Stimulated activated naive CD8-positive, alpha-beta T cell treated with anti-CD3 and anti-CD28 coated beads, Interleukin-15, Interleukin-2, amounts not matched to agents 100 U/mL and 50 U/mL, for 24 hours (primary cell): ENCODE results near the gene TRAK2.

Experiments
- ATAC-seq: fragments of 150-1000 bp; cut with Tn5 transposase; one replicate; pipeline ENCODE4 v1.10.0; 2021
- DNase-seq: peaks from one replicate; pipeline ENCODE4 v3.0.0; 2021

The TRAK2 gene

GRCh38 chr2:201358684-201359083 is 92.6 kb downstream of the TRAK2 start:
- peak; percentile 91 for ATAC-seq
- DNase-seq = peak; percentile 51

- no peak for DNase-seq
- ATAC-seq = no peak
Measured at GRCh38 chr2:201357221-201357620, 94.0 kb downstream of the TRAK2 start, which contains the start of gene FLACC1. Gene FLACC1 (minus strand): TSS chr2:201357345. CDS start chr2:201351404, 5,941 bp downstream.

GRCh38 chr2:201353116-201353515 is 98.1 kb downstream of the TRAK2 start:
- no peak for DNase-seq
- ATAC-seq = no peak

- DNase-seq (no peak), ATAC-seq (no peak)
Measured at GRCh38 chr2:201350879-201351278, 100.4 kb downstream of the TRAK2 start.

GRCh38 chr2:201349601-201350000 is 101.7 kb downstream of the TRAK2 start:
- ATAC-seq (no peak), DNase-seq (no peak)

GRCh38 chr2:201348758-201349157 is 102.5 kb downstream of the TRAK2 start:
- ATAC-seq (no peak), DNase-seq (no peak)

GRCh38 chr2:201347138-201347537 is 104.1 kb downstream of the TRAK2 start:
- ATAC-seq = no peak

GRCh38 chr2:201345625-201346213 is 105.5 kb downstream of the TRAK2 start:
- DNase-seq (no peak), ATAC-seq (no peak)

More at GRCh38 chr2:201347138-201347537, 104.1 kb downstream of the TRAK2 start:
- no peak for DNase-seq

- no peak for ATAC-seq
- no peak for DNase-seq
Measured at GRCh38 chr2:201344663-201345366, 106.4 kb downstream of the TRAK2 start.

- DNase-seq (no peak), ATAC-seq (no peak)
Measured at GRCh38 chr2:201343559-201343958, 107.7 kb downstream of the TRAK2 start.

GRCh38 chr2:201342923-201343322 is 108.3 kb downstream of the TRAK2 start:
- DNase-seq (no peak), ATAC-seq (no peak)

- no peak for DNase-seq
Measured at GRCh38 chr2:201329409-201329808, 121.8 kb downstream of the TRAK2 start.

GRCh38 chr2:201327678-201328077 is 123.6 kb downstream of the TRAK2 start:
- ATAC-seq (peak; percentile 28), DNase-seq (no peak)

More at GRCh38 chr2:201329409-201329808, 121.8 kb downstream of the TRAK2 start:
- ATAC-seq = no peak
